ENCODE results near the gene DNAAF5.

DNAAF5 gene

GRCh38 chr7:824664-825063 is 98.2 kb downstream of the DNAAF5 start:
- ATAC-seq (ENCODE audit: low read depth) (no peak), DNase-seq (ENCODE audit: low spot score) (peak; percentile 25)
- Histone ChIP-seq H3K36me3 (ENCODE audit: low read depth) (peaks cover 19% of the 10 kb centered on the region), H3K27me3 (ENCODE audit: insufficient read depth, poor library complexity, severe bottlenecking) (no peaks in the 10 kb centered on the region), H3K27ac (ENCODE audit: poor library complexity, severe bottlenecking) (no peak overlapping the region), H3K4me3 (ENCODE audit: severe bottlenecking) (no peak overlapping the region), H3K4me1 (ENCODE audit: insufficient read depth, poor library complexity, severe bottlenecking) (peaks cover 15% of the 10 kb centered on the region), H3K9me3 (ENCODE audit: severe bottlenecking) (no peaks in the 10 kb centered on the region)
- no peak for TF ChIP-seq CTCF (IDR thresholded peaks at IDR 0.05; ENCODE audit: poor library complexity, severe bottlenecking)

- Histone ChIP-seq H3K27ac (ENCODE audit: poor library complexity, severe bottlenecking) (no peak overlapping the region), H3K27me3 (ENCODE audit: insufficient read depth, poor library complexity, severe bottlenecking) (no peaks in the 10 kb centered on the region), H3K36me3 (ENCODE audit: low read depth) (peaks cover 14% of the 10 kb centered on the region), H3K4me1 (ENCODE audit: insufficient read depth, poor library complexity, severe bottlenecking) (peaks cover 18% of the 10 kb centered on the region), H3K4me3 (ENCODE audit: severe bottlenecking) (no peak overlapping the region), H3K9me3 (ENCODE audit: severe bottlenecking) (no peaks in the 10 kb centered on the region)
- DNase-seq (ENCODE audit: low spot score) (no peak), ATAC-seq (ENCODE audit: low read depth) (no peak)
- no peak for TF ChIP-seq CTCF (IDR thresholded peaks at IDR 0.05; ENCODE audit: poor library complexity, severe bottlenecking)
Measured at GRCh38 chr7:825386-825785, 98.9 kb downstream of the DNAAF5 start.

- Histone ChIP-seq H3K27me3 (ENCODE audit: insufficient read depth, poor library complexity, severe bottlenecking) (no peaks in the 10 kb centered on the region), H3K27ac (ENCODE audit: poor library complexity, severe bottlenecking) (no peak overlapping the region), H3K4me1 (ENCODE audit: insufficient read depth, poor library complexity, severe bottlenecking) (peaks cover 27% of the 10 kb centered on the region), H3K9me3 (ENCODE audit: severe bottlenecking) (no peaks in the 10 kb centered on the region), H3K36me3 (ENCODE audit: low read depth) (peaks cover 13% of the 10 kb centered on the region), H3K4me3 (ENCODE audit: severe bottlenecking) (no peak overlapping the region)
- ATAC-seq (ENCODE audit: low read depth) (no peak), DNase-seq (ENCODE audit: low spot score) (peak; percentile 52)
- TF ChIP-seq CTCF (IDR thresholded peaks at IDR 0.05; ENCODE audit: poor library complexity, severe bottlenecking), result no peak
Measured at GRCh38 chr7:826230-826917, 99.9 kb downstream of the DNAAF5 start.

GRCh38 chr7:828793-829561 is 102.5 kb downstream of the DNAAF5 start:
- Histone ChIP-seq H3K27ac (ENCODE audit: poor library complexity, severe bottlenecking) (peak overlapping the region; percentile 98), H3K4me1 (ENCODE audit: insufficient read depth, poor library complexity, severe bottlenecking) (peaks cover 43% of the 10 kb centered on the region), H3K36me3 (ENCODE audit: low read depth) (peaks cover 8% of the 10 kb centered on the region), H3K9me3 (ENCODE audit: severe bottlenecking) (no peaks in the 10 kb centered on the region), H3K4me3 (ENCODE audit: severe bottlenecking) (no peak overlapping the region), H3K27me3 (ENCODE audit: insufficient read depth, poor library complexity, severe bottlenecking) (no peaks in the 10 kb centered on the region)
- TF ChIP-seq CTCF (IDR thresholded peaks at IDR 0.05; ENCODE audit: poor library complexity, severe bottlenecking), result no peak
- DNase-seq (ENCODE audit: low spot score), result no peak
- ATAC-seq (ENCODE audit: low read depth), result no peak

- TF ChIP-seq CTCF (IDR thresholded peaks at IDR 0.05; ENCODE audit: poor library complexity, severe bottlenecking), result no peak
- peak overlapping the region; percentile 98 for H3K27ac ChIP-seq (ENCODE audit: poor library complexity, severe bottlenecking)
- H3K36me3 ChIP-seq (ENCODE audit: low read depth), result peaks cover 14% of the 10 kb centered on the region
- DNase-seq (ENCODE audit: low spot score), result no peak
- no peak overlapping the region for H3K4me3 ChIP-seq (ENCODE audit: severe bottlenecking)
- H3K9me3 ChIP-seq (ENCODE audit: severe bottlenecking), result no peaks in the 10 kb centered on the region
- no peaks in the 10 kb centered on the region for H3K27me3 ChIP-seq (ENCODE audit: insufficient read depth, poor library complexity, severe bottlenecking)
- no peak for ATAC-seq (ENCODE audit: low read depth)
- peaks cover 40% of the 10 kb centered on the region for H3K4me1 ChIP-seq (ENCODE audit: insufficient read depth, poor library complexity, severe bottlenecking)
Measured at GRCh38 chr7:830069-830468, 103.6 kb downstream of the DNAAF5 start.

Data from RWPE2 (cell line).